OCI-LY1 (cell line): ENCODE results near the gene PDE4D.

Source experiments
- CTCF ChIP-seq: fragments of 200-600 bp; sonication (generic), shearing (Covaris generic); IDR thresholded peaks from 2 replicates; pipeline ENCODE4 v1.5.1; 2017; ENCODE audit warnings: mild to moderate bottlenecking, antibody characterized with exemption, low read length, moderate library complexity, mixed read lengths
- EZH2 ChIP-seq: fragments of 200-600 bp; sonication (generic), shearing (Covaris generic); IDR thresholded peaks from 2 replicates; pipeline ENCODE4 v1.8.0; 2017; ENCODE audit warnings: borderline replicate concordance, mixed run types, mild to moderate bottlenecking, antibody characterized with exemption, low read length, moderate library complexity, mixed read lengths

GRCh38 chr5:59716029-59716428, 177.5 kb downstream of the PDE4D start:
- no peak for TF ChIP-seq CTCF
- no peak for TF ChIP-seq EZH2
